Measurements from ENCODE around the gene SPSB4. TPM values are rescaled to one million over a fixed set of nuclear protein-coding genes. Genes with fewer than 3 reads are reported as not detected.

Gene SPSB4
- total RNA-seq, 2 experiments from 2014 or later = not detected

DNA sequence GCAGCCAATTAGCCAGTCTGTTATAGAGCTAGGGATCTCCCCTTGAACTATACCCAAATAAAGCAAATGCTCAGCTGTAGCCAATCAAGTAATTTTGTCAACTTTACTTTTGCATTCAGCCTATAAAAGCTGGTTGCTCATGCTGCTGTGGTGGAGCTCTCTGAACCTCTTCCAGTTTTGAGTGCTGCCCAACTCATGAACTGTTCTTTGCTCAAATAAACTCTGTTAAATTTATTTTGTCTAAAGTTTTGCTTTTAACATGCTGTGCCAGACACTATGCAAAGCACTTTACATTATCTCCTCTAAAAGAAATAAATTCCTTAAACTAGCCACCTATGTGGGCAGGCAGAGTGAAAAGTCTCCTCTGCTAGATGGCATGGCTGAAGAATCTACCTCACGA lies 128.8 kb downstream of the SPSB4 start:
- no peak for TF ChIP-seq EZH2phosphoT487 (IDR thresholded peaks at IDR 0.05; ENCODE audit: borderline replicate concordance, low read depth, low read length)
- TF ChIP-seq, protein P1, sequence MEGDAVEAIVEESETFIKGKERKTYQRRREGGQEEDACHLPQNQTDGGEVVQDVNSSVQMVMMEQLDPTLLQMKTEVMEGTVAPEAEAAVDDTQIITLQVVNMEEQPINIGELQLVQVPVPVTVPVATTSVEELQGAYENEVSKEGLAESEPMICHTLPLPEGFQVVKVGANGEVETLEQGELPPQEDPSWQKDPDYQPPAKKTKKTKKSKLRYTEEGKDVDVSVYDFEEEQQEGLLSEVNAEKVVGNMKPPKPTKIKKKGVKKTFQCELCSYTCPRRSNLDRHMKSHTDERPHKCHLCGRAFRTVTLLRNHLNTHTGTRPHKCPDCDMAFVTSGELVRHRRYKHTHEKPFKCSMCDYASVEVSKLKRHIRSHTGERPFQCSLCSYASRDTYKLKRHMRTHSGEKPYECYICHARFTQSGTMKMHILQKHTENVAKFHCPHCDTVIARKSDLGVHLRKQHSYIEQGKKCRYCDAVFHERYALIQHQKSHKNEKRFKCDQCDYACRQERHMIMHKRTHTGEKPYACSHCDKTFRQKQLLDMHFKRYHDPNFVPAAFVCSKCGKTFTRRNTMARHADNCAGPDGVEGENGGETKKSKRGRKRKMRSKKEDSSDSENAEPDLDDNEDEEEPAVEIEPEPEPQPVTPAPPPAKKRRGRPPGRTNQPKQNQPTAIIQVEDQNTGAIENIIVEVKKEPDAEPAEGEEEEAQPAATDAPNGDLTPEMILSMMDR (conservative IDR thresholded peaks at IDR 0.05; ENCODE audit: low read length) = no peak
- Histone ChIP-seq H3K9me3 (ENCODE audit: low read length) (no peaks in the 10 kb centered on the region; the same call in 1 of the 2 replicates), H3K79me2 (ENCODE audit: insufficient read depth, low read depth, low read length) (no peaks in the 10 kb centered on the region), H3K36me3 (ENCODE audit: insufficient read depth, low read length) (no peaks in the 10 kb centered on the region), H3K4me1 (ENCODE audit: insufficient read depth, low read length, poor library complexity, severe bottlenecking) (no peaks in the 10 kb centered on the region), H2AFZ (ENCODE audit: low read length) (no peak overlapping the region), H3K4me3 (ENCODE audit: low read depth, low read length, poor library complexity, severe bottlenecking) (no peak overlapping the region), H3K9me2 (ENCODE audit: insufficient read depth, low read length) (no peaks in the 10 kb centered on the region), H3K27ac (ENCODE audit: low read depth, low read length, poor library complexity, severe bottlenecking) (no peak overlapping the region), H3K4me2 (ENCODE audit: low read length) (no peak overlapping the region), H4K20me1 (ENCODE audit: insufficient read depth, low read length) (no peaks in the 10 kb centered on the region)
- CTCF ChIA-PET (ENCODE audit: unreplicated experiment) = no interaction called here
- intact Hi-C loops (cut with micrococcal nuclease; ENCODE audit: unreplicated experiment) = no loop called here
- BruUV-seq (replicated peaks) = no TSS peak
- no peak for DNase-seq (ENCODE audit: low spot score)
- POLR2A ChIA-PET = interaction anchor here (0.6 kb wide), 1 partner anchor 211 kb away, joined by 3 read pairs; no protein-coding TSS in a partner anchor

DNA sequence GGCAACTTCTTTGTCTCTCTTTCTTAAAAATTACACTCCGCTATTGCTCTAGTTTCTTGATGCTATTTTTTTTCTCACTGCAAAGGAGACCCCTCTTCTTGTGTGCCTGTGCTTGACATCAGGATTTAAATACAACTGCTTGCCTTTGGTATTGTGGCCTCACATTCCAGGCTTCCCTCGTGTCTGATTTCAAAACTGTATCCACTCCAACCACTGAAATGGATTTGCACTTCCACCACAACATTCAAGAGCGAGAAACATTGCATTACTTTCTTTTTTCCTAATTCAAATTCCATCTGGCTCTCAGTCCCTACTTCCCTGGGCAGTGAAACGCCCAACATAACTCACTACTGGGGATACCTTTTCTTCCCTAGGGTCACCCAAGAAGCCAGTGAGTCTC lies 130.0 kb downstream of the SPSB4 start:
- intact Hi-C loops (cut with micrococcal nuclease; ENCODE audit: unreplicated experiment) = no loop called here
- no TSS peak for BruUV-seq (replicated peaks)
- POLR2A ChIA-PET = no interaction called here

DNA sequence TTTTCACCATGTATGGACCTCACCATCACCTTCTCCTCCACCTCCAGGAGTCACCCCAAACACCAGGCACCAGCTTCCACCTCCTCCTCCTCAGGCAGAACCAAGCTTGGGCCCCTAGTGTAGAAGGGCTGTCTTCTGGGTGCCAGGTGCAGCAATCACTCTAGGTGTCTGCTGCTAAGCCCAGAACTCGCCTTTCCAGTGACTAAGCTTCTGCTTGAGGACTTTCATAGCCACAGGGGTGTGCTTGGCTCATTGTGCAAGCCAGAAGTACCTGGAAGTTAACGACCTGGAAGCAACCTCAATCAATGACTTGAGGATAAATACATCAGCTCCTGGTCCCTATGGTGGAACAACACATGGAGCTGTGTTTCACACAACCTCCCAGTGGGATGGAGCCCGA lies 130.7 kb downstream of the SPSB4 start:
- TF ChIP-seq, protein P1 (conservative IDR thresholded peaks at IDR 0.05; ENCODE audit: low read length) = no peak
- no peak for TF ChIP-seq EZH2phosphoT487 (IDR thresholded peaks at IDR 0.05; ENCODE audit: borderline replicate concordance, low read depth, low read length)
- H3K9me3 ChIP-seq (ENCODE audit: low read length) = no peaks in the 10 kb centered on the region; the same call in 1 of the 2 replicates
- no peak overlapping the region for H2AFZ ChIP-seq (ENCODE audit: low read length)
- POLR2A ChIA-PET = no interaction called here
- no peaks in the 10 kb centered on the region for H3K4me1 ChIP-seq (ENCODE audit: insufficient read depth, low read length, poor library complexity, severe bottlenecking)
- no peak overlapping the region for H3K4me3 ChIP-seq (ENCODE audit: low read depth, low read length, poor library complexity, severe bottlenecking)
- intact Hi-C loops (cut with micrococcal nuclease; ENCODE audit: unreplicated experiment) = no loop called here
- H3K4me2 ChIP-seq (ENCODE audit: low read length) = no peak overlapping the region
- BruUV-seq (replicated peaks) = no TSS peak
- no peaks in the 10 kb centered on the region for H3K79me2 ChIP-seq (ENCODE audit: insufficient read depth, low read depth, low read length)
- CTCF ChIA-PET (ENCODE audit: unreplicated experiment) = no interaction called here
- H3K9me2 ChIP-seq (ENCODE audit: insufficient read depth, low read length) = no peaks in the 10 kb centered on the region
- no peak for DNase-seq (ENCODE audit: low spot score)
- no peaks in the 10 kb centered on the region for H4K20me1 ChIP-seq (ENCODE audit: insufficient read depth, low read length)
- H3K36me3 ChIP-seq (ENCODE audit: insufficient read depth, low read length) = no peaks in the 10 kb centered on the region
- H3K27ac ChIP-seq (ENCODE audit: low read depth, low read length, poor library complexity, severe bottlenecking) = no peak overlapping the region

More for the DNA sequence above, 130.0 kb downstream of the SPSB4 start:
- Histone ChIP-seq H4K20me1 (ENCODE audit: insufficient read depth, low read length) (no peaks in the 10 kb centered on the region), H3K4me1 (ENCODE audit: insufficient read depth, low read length, poor library complexity, severe bottlenecking) (no peaks in the 10 kb centered on the region), H3K9me3 (ENCODE audit: low read length) (no peaks in the 10 kb centered on the region; the same call in 1 of the 2 replicates), H2AFZ (ENCODE audit: low read length) (no peak overlapping the region), H3K9me2 (ENCODE audit: insufficient read depth, low read length) (no peaks in the 10 kb centered on the region), H3K4me2 (ENCODE audit: low read length) (no peak overlapping the region), H3K79me2 (ENCODE audit: insufficient read depth, low read depth, low read length) (no peaks in the 10 kb centered on the region), H3K27ac (ENCODE audit: low read depth, low read length, poor library complexity, severe bottlenecking) (no peak overlapping the region), H3K36me3 (ENCODE audit: insufficient read depth, low read length) (no peaks in the 10 kb centered on the region), H3K4me3 (ENCODE audit: low read depth, low read length, poor library complexity, severe bottlenecking) (no peak overlapping the region)
- no peak for DNase-seq (ENCODE audit: low spot score)
- CTCF ChIA-PET (ENCODE audit: unreplicated experiment) = no interaction called here
- TF ChIP-seq, protein P1 (conservative IDR thresholded peaks at IDR 0.05; ENCODE audit: low read length) = no peak
- no peak for TF ChIP-seq EZH2phosphoT487 (IDR thresholded peaks at IDR 0.05; ENCODE audit: borderline replicate concordance, low read depth, low read length)
